ENCODE results near the gene STRN4.

- TF ChIP-seq, protein P1, sequence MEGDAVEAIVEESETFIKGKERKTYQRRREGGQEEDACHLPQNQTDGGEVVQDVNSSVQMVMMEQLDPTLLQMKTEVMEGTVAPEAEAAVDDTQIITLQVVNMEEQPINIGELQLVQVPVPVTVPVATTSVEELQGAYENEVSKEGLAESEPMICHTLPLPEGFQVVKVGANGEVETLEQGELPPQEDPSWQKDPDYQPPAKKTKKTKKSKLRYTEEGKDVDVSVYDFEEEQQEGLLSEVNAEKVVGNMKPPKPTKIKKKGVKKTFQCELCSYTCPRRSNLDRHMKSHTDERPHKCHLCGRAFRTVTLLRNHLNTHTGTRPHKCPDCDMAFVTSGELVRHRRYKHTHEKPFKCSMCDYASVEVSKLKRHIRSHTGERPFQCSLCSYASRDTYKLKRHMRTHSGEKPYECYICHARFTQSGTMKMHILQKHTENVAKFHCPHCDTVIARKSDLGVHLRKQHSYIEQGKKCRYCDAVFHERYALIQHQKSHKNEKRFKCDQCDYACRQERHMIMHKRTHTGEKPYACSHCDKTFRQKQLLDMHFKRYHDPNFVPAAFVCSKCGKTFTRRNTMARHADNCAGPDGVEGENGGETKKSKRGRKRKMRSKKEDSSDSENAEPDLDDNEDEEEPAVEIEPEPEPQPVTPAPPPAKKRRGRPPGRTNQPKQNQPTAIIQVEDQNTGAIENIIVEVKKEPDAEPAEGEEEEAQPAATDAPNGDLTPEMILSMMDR (IDR thresholded peaks at IDR 0.05) = no peak
- no peak for TF ChIP-seq POLR2A (IDR thresholded peaks at IDR 0.05)
Measured at GRCh38 chr19:46761418-46761831, 15.2 kb upstream of the STRN4 start.

All from uterus (tissue), 2 donors.